ENCODE measurements around the gene CEP112. TPM values are rescaled to one million over a fixed set of nuclear protein-coding genes. Genes with fewer than 3 reads are reported as not detected.

Gene CEP112
- total and polyA plus RNA-seq, 10 of the 15 experiments (the other 5 are each of a cell fraction or from before 2014, with no cell fraction given) = 0.11 to 3.8 (median 0.32) TPM; not detected in 1

GRCh38 chr17:65630502-65630901, 561.4 kb downstream of the CEP112 start:
- intact Hi-C loops (cut with micrococcal nuclease; ENCODE audit: unreplicated experiment) = no loop called here
- no peaks in the 10 kb centered on the region for H3K79me2 ChIP-seq (ENCODE audit: control insufficient read depth, insufficient read depth, low read length)
- ChIA-PET RAD21 (ENCODE audit: unreplicated experiment) (interaction anchor here (1.2 kb wide), 1 partner anchor 167 kb away, joined by 3 read pairs; no protein-coding TSS in a partner anchor), SMC1A (ENCODE audit: uncharacterized antibody, unreplicated experiment) (interaction anchor here (0.6 kb wide), 1 partner anchor 9 kb away, joined by 4 read pairs; no protein-coding TSS in a partner anchor), POLR2A (no interaction called here), CTCF (no interaction called here)
- no peak overlapping the region for H3K4me2 ChIP-seq (ENCODE audit: control insufficient read depth, insufficient read depth)
- ATAC-seq (no peak), DNase-seq (ENCODE audit: low read depth, low spot score) (no peak), FAIRE-seq (no peak)
- H3K36me3 ChIP-seq (ENCODE audit: control insufficient read depth in 2 of 2, insufficient read depth in 2 of 2, low read length in 1 of 2) = no peaks in the 10 kb centered on the region
- in situ Hi-C loops (cut with MboI) = no loop called here
- no peak for TF ChIP-seq ZNF207 (IDR thresholded peaks at IDR 0.05; ENCODE audit: borderline replicate concordance)
- TF ChIP-seq, protein P1, sequence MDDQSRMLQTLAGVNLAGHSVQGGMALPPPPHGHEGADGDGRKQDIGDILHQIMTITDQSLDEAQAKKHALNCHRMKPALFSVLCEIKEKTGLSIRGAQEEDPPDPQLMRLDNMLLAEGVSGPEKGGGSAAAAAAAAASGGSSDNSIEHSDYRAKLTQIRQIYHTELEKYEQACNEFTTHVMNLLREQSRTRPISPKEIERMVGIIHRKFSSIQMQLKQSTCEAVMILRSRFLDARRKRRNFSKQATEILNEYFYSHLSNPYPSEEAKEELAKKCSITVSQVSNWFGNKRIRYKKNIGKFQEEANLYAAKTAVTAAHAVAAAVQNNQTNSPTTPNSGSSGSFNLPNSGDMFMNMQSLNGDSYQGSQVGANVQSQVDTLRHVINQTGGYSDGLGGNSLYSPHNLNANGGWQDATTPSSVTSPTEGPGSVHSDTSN (IDR thresholded peaks at IDR 0.05; ENCODE audit: insufficient replicate concordance, low read depth, low read length) = no peak
- no peak for TF ChIP-seq PML (IDR thresholded peaks at IDR 0.05; ENCODE audit: low read length)
- TF ChIP-seq EP300 (IDR thresholded peaks at IDR 0.05; ENCODE audit: borderline replicate concordance in 1 of 2, control insufficient read depth in 1 of 2, low read depth in 2 of 2, low read length in 2 of 2) = no peak
- no peak for TF ChIP-seq POLR2A (IDR thresholded peaks at IDR 0.05; ENCODE audit: low read depth, low read length)
- no peak for TF ChIP-seq CBX3 (IDR thresholded peaks at IDR 0.05; ENCODE audit: borderline replicate concordance, low read depth)
- TF ChIP-seq ZNF217 (IDR thresholded peaks at IDR 0.05) = no peak
- no peak for TF ChIP-seq BCLAF1 (IDR thresholded peaks at IDR 0.05)
- TF ChIP-seq CHD1 (IDR thresholded peaks at IDR 0.05; ENCODE audit: low read depth, low read length) = no peak
- TF ChIP-seq SP1 (IDR thresholded peaks at IDR 0.05; ENCODE audit: low read depth, low read length) = no peak
- TF ChIP-seq TCF3 (IDR thresholded peaks at IDR 0.05; ENCODE audit: borderline replicate concordance, insufficient read depth, low read depth, low read length) = no peak
- no peak for TF ChIP-seq BCL3 (IDR thresholded peaks at IDR 0.05; ENCODE audit: borderline replicate concordance, insufficient read depth, low read depth, low read length, poor library complexity, severe bottlenecking)
- TF ChIP-seq BRCA1 (IDR thresholded peaks at IDR 0.05; ENCODE audit: low read depth, low read length) = no peak
- no peak for TF ChIP-seq NBN (IDR thresholded peaks at IDR 0.05)
- TF ChIP-seq, protein P2, sequence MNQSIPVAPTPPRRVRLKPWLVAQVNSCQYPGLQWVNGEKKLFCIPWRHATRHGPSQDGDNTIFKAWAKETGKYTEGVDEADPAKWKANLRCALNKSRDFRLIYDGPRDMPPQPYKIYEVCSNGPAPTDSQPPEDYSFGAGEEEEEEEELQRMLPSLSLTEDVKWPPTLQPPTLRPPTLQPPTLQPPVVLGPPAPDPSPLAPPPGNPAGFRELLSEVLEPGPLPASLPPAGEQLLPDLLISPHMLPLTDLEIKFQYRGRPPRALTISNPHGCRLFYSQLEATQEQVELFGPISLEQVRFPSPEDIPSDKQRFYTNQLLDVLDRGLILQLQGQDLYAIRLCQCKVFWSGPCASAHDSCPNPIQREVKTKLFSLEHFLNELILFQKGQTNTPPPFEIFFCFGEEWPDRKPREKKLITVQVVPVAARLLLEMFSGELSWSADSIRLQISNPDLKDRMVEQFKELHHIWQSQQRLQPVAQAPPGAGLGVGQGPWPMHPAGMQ (IDR thresholded peaks at IDR 0.05; ENCODE audit: borderline replicate concordance) = no peak
- no peak for TF ChIP-seq SUPT20H (IDR thresholded peaks at IDR 0.05; ENCODE audit: borderline replicate concordance, control insufficient read depth, low read depth, low read length)
- no peak for TF ChIP-seq IKZF1 (conservative IDR thresholded peaks at IDR 0.05)
- no peak for TF ChIP-seq FOS (IDR thresholded peaks at IDR 0.05; ENCODE audit: borderline replicate concordance, extremely low read depth, insufficient read length)
- no peak for TF ChIP-seq SIX5 (IDR thresholded peaks at IDR 0.05; ENCODE audit: low read depth, low read length, severe bottlenecking)
- TF ChIP-seq ESRRA (IDR thresholded peaks at IDR 0.05; ENCODE audit: low read length) = no peak
- H3K9me3 ChIP-seq (replicated peaks; ENCODE audit: control insufficient read depth, insufficient read depth, low read length) = no peaks in the 10 kb centered on the region
- no peak overlapping the region for H3K4me3 ChIP-seq
- no peaks in the 10 kb centered on the region for H3K4me1 ChIP-seq (ENCODE audit: control insufficient read depth, insufficient read depth, low read length)
- H2AFZ ChIP-seq (ENCODE audit: control insufficient read depth, low read depth, low read length) = no peak overlapping the region
- no peaks in the 10 kb centered on the region for H3K27me3 ChIP-seq (replicated peaks in 1 of 2; ENCODE audit: control insufficient read depth in 2 of 2, insufficient read depth in 2 of 2, low read length in 1 of 2)
- H3K27ac ChIP-seq (ENCODE audit: control insufficient read depth, insufficient read depth) = no peak overlapping the region
- BruUV-seq (replicated peaks) = no TSS peak
- no peak overlapping the region for H3K9ac ChIP-seq (ENCODE audit: control insufficient read depth, insufficient read depth, low read length)
- 97% methylated on average over 2 of the region's 2 CpGs for WGBS (ENCODE audit: insufficient coverage, insufficient replicate concordance, low lambda C conversion rate, missing lambda C conversion rate)
- no peaks in the 10 kb centered on the region for H4K20me1 ChIP-seq (ENCODE audit: control insufficient read depth, insufficient read depth)

Measured in GM12878 (cell line).